Activated CD4-positive, alpha-beta T cell treated with anti-CD3 and anti-CD28 coated beads for 1 hour (primary cell): ENCODE data around the gene CDS1.
"Not testable (repeated sequence)": the region's sequence is repeated elsewhere in the genome, so short reads cannot be mapped to it uniquely, and the experiment has no call there.

Experiments used
- DNase-seq: peaks from one replicate; pipeline ENCODE4 v3.0.0-alpha.2; 2020

Gene CDS1

GRCh38 chr4:84677093-84677492 lies 94.2 kb downstream of the CDS1 start:
- no peak for DNase-seq

GRCh38 chr4:84677995-84678394 lies 95.1 kb downstream of the CDS1 start:
- no peak for DNase-seq

- no peak for DNase-seq
Measured at GRCh38 chr4:84678976-84679744, 96.2 kb downstream of the CDS1 start.

GRCh38 chr4:84680956-84681355 lies 98.0 kb downstream of the CDS1 start:
- DNase-seq, result no peak

GRCh38 chr4:84681486-84682274 lies 98.8 kb downstream of the CDS1 start:
- DNase-seq, result no peak

DNA sequence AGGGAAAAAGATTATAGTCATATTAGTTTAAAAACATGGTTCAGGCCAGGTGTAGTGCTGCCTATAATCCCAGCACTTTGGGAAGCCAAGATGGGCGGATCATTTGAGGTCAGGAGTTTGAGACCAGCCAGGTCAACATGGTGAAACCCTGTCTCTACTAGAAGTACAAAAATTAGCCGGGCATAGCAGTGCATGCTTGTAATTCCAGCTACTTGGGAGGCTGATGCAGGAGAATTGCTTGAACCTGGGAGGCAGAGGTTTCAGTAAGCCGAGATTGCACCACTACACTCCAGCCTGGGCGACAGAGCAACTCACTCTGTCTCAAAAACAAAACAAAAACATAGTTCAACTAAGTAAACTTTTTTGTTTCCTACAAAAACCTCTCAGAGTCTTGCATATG lies 99.7 kb downstream of the CDS1 start:
- DNase-seq, result not testable (repeated sequence)

DNA sequence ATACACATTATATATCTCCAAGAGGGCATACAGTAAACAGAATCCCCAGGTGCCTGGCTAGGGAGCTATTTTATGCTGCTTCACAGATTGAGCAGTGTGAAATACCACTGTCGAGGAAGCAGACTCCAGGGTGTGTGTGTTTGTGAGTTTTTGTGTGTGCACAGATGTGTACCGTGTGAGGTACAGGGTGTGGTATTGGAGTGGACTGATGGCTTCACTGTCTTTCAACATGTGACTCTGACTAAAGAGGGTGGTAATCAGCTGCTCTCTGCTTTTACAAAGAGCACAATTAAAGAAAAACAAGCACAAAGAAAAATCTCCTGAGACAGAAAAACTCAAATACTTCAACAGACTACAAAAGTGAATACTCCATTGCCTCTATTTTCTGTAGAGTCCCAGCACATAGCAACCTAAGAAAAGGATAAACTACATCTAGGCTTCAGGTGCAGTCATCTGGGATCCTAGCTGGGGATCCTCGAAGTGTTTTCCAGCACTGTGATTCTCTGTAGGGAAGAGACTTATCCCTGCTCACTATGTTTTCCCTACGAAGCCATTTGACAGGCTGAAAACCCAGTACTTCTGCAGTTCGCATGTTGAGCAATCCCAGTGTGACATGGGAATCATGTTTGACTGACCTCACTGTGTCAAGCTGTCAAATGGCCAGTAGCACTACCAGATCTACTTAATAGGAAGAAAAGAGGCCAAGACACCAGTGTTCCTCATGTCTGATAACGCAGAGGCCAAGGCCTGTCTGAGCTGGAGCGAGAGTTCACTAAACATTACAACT lies 100.3 kb downstream of the CDS1 start:
- no peak for DNase-seq

DNA sequence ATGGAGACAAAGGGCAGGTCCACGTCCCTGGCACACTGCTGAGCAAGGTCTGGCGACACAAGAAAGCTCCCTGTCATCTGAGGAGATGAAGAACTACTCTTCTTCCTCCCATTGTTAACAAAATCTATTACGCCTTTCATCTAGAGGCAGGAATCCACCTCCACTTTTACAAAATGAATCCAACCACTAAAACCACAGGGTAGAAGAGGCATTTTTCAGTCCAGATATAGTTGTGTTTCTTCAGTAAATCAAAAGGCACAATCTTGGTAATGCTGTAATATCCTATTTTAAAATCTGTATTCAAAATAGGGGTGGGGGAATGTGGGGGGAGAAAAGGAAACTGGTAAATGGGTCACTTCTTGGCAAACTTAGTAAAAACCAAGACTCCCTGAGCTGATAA lies 101.4 kb downstream of the CDS1 start:
- no peak for DNase-seq

- no peak for DNase-seq
Measured at GRCh38 chr4:84685105-84685504, 102.2 kb downstream of the CDS1 start.

GRCh38 chr4:84688605-84689004 lies 105.7 kb downstream of the CDS1 start:
- DNase-seq, result no peak

GRCh38 chr4:84689197-84689596 lies 106.3 kb downstream of the CDS1 start:
- DNase-seq, result no peak

DNA sequence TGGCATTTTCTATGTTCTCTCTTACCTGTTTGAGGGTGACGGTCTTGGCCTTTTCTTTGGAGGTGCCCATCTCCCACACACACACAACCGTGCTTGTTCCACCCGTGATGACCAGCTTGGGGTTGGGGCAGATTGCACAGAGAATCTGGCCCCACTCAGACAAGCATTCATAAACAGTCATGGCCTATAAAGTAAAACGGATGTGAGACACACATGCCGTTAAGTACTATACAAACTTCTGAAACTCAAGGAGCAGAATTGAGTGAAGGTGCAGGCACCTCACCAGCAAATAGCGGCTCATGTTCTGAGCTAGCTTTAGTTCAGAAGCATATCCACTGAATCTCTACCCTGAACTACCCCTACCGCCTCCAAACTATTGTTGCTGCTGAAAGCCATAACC lies 107.6 kb downstream of the CDS1 start:
- no peak for DNase-seq

DNA sequence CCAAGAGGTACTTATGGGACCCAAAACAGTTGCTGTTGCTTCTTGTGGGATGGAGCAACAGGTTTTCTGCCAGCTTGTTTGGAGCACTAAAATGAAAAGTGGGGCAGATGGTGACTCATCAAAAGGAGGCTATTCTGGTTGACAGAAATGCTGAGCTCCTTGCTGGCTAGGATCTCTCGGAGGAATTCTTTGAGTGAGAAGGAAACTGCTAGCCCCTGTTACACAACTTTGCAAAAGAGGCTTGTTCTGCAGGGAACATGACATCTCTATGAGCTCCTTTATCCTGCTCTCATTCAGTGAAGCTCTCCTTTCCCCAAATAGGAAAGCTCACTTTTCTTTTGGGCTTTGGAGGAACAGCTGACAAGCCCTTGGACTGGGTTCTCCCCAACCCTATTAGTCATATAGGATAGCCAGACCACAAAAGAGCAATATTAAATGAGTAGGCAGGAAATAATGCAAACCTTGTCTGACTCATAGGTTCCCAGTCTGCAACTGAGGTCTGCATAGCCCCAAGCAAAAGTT lies 108.3 kb downstream of the CDS1 start:
- DNase-seq, result no peak

- no peak for DNase-seq
Measured at GRCh38 chr4:84691800-84692199, 108.9 kb downstream of the CDS1 start.

GRCh38 chr4:84697159-84697558 lies 114.2 kb downstream of the CDS1 start:
- no peak for DNase-seq

- DNase-seq, result no peak
Measured at GRCh38 chr4:84697615-84698201, 114.8 kb downstream of the CDS1 start.

GRCh38 chr4:84699001-84699671 lies 116.2 kb downstream of the CDS1 start:
- DNase-seq, result no peak
